Daoy (cell line): ENCODE measurements around the gene DNAJC2. TPM values are rescaled to one million over a fixed set of nuclear protein-coding genes. Genes with fewer than 3 reads are reported as not detected.

ENCODE experiments used
- DNase-seq: peaks from one replicate; pipeline ENCODE4 v3.0.0-alpha.2; 2015; ENCODE audit warnings: low read depth
- total RNA-seq: library from RNA; depleted of rRNA; stranded (reverse); fragments of >200 nt; shearing (Covaris generic); gene quantifications from 2 replicates; pipeline ENCODE4 v1.2.3, GENCODE V29; 2014; rRNA removed

DNAJC2 gene
- 93.0 and 132 TPM in 2 replicates for total RNA-seq

GRCh38 chr7:103344453-103345149, at the start of gene DNAJC2:
Gene DNAJC2, minus strand, starts transcription at chr7:103344767. Its CDS starts 145 bp downstream, at chr7:103344622.
- peak; percentile 99 for DNase-seq

- no peak for DNase-seq
Measured at GRCh38 chr7:103391976-103392375, 47.4 kb upstream of the DNAJC2 start.

- DNase-seq: no peak
Measured at GRCh38 chr7:103391150-103391549, 46.6 kb upstream of the DNAJC2 start.

- no peak for DNase-seq
Measured at GRCh38 chr7:103389263-103389662, 44.7 kb upstream of the DNAJC2 start.

- DNase-seq: no peak
Measured at GRCh38 chr7:103388469-103389140, 44.0 kb upstream of the DNAJC2 start.

GRCh38 chr7:103387242-103387641, 42.7 kb upstream of the DNAJC2 start:
- DNase-seq: no peak

GRCh38 chr7:103382032-103382402, 37.5 kb upstream of the DNAJC2 start:
- DNase-seq: no peak

- DNase-seq: no peak
Measured at GRCh38 chr7:103381280-103382031, 36.9 kb upstream of the DNAJC2 start.

- no peak for DNase-seq
Measured at GRCh38 chr7:103380395-103381191, 36.0 kb upstream of the DNAJC2 start.

GRCh38 chr7:103379270-103379975, 34.9 kb upstream of the DNAJC2 start:
- no peak for DNase-seq

GRCh38 chr7:103373866-103374643, 29.5 kb upstream of the DNAJC2 start:
- DNase-seq: no peak

- DNase-seq: no peak
Measured at GRCh38 chr7:103369432-103369831, 24.9 kb upstream of the DNAJC2 start.

- DNase-seq: no peak
Measured at GRCh38 chr7:103349805-103350204, 5.2 kb upstream of the DNAJC2 start.

GRCh38 chr7:103348959-103349358, 4.4 kb upstream of the DNAJC2 start:
- no peak for DNase-seq

GRCh38 chr7:103348452-103348851, 3.9 kb upstream of the DNAJC2 start:
- DNase-seq: no peak

- DNase-seq: peak; percentile 96
Measured at GRCh38 chr7:103347507-103348267, 3.1 kb upstream of the DNAJC2 start, which contains the start of gene PSMC2. Gene PSMC2, plus strand, starts transcription at chr7:103347643. Its CDS starts 69 bp downstream, at chr7:103347712.

GRCh38 chr7:103346396-103346795, 1.8 kb upstream of the DNAJC2 start:
- DNase-seq: no peak

GRCh38 chr7:103343758-103344452, 662 bp downstream of the DNAJC2 start:
- peak; percentile 66 for DNase-seq

- no peak for DNase-seq
Measured at GRCh38 chr7:103343332-103343731, 1.2 kb downstream of the DNAJC2 start.
